Calu3 (cell line): ENCODE results near the gene FCER2. TPM values are rescaled to one million over a fixed set of nuclear protein-coding genes. Genes with fewer than 3 reads are reported as not detected.

Experiments used
- BruUV-seq: library from RNA; stranded (reverse); fragments of 400-500 nt; replicated peaks from 2 replicates; lab custom pipeline; 2021; lab: Mats Ljungman, UMichigan
- CTCF ChIA-PET: fragments of 300-600 bp; sonication (Branson Sonifier 250); formaldehyde crosslinking; loops from one replicate; lab custom pipeline; 2022; ENCODE audit warnings: antibody characterized with exemption; lab: Charles Lee
- DNase-seq: peaks from one replicate; pipeline ENCODE4 v3.0.0; 2022
- H3K27ac Mint-ChIP-seq: one replicate; pipeline ENCODE4 v1.8.0; 2022; ENCODE audit warnings: mixed read lengths; ENCODE audit not compliant: unreplicated experiment
- H3K27me3 Mint-ChIP-seq: one replicate; pipeline ENCODE4 v1.8.0; 2022; ENCODE audit warnings: mixed read lengths; ENCODE audit not compliant: unreplicated experiment
- H3K36me3 Mint-ChIP-seq: one replicate; pipeline ENCODE4 v1.8.0; 2022; ENCODE audit warnings: mild to moderate bottlenecking, moderate library complexity, mixed read lengths; ENCODE audit not compliant: insufficient read depth, unreplicated experiment
- H3K4me1 Mint-ChIP-seq: one replicate; pipeline ENCODE4 v1.8.0; 2022; ENCODE audit warnings: mild to moderate bottlenecking, low read depth, mixed read lengths; ENCODE audit not compliant: unreplicated experiment
- H3K4me3 Mint-ChIP-seq: one replicate; pipeline ENCODE4 v1.8.0; 2022; ENCODE audit warnings: mild to moderate bottlenecking, low read depth, moderate library complexity, mixed read lengths; ENCODE audit not compliant: unreplicated experiment
- H3K9me3 Mint-ChIP-seq: one replicate; pipeline ENCODE4 v1.8.0; 2022; ENCODE audit warnings: low read depth, mixed read lengths; ENCODE audit not compliant: unreplicated experiment
- CTCF ChIP-seq: fragments of 200-600 bp; IDR thresholded peaks from one replicate; pipeline ENCODE4 v1.8.0; 2022; ENCODE audit warnings: antibody characterized with exemption; ENCODE audit not compliant: unreplicated experiment
- intact Hi-C: fragments of 100-400 bp; cut with micrococcal nuclease; formaldehyde crosslinking; loops from one replicate; pipeline ENCODE4 v1.10.0; 2022; ENCODE audit not compliant: unreplicated experiment
- total RNA-seq: library from RNA; stranded (reverse); gene quantifications from 2 replicates; pipeline ENCODE4 v1.2.3, GENCODE V29; 2022

The FCER2 gene
- total RNA-seq, 1 experiment from 2014 or later = not detected

GRCh38 chr19:7729211-7729610 is 27.3 kb upstream of the FCER2 start:
- no peak for TF ChIP-seq CTCF
- no TSS peak for BruUV-seq
- intact Hi-C loops = no loop called here
- CTCF ChIA-PET = no interaction called here
- peaks cover 66% of the 10 kb centered on the region for H3K27me3 Mint-ChIP-seq
- H3K36me3 Mint-ChIP-seq = no peaks in the 10 kb centered on the region
- no peak overlapping the region for H3K27ac Mint-ChIP-seq
- no peak for DNase-seq
- H3K9me3 Mint-ChIP-seq = no peaks in the 10 kb centered on the region
- H3K4me3 Mint-ChIP-seq = no peak overlapping the region
- no peaks in the 10 kb centered on the region for H3K4me1 Mint-ChIP-seq

- BruUV-seq = no TSS peak
Observed at GRCh38 chr19:7725791-7726190, 23.9 kb upstream of the FCER2 start.

GRCh38 chr19:7722231-7722651 is 20.3 kb upstream of the FCER2 start:
- Mint-ChIP-seq H3K27me3 (peaks cover 34% of the 10 kb centered on the region), H3K27ac (no peak overlapping the region), H3K9me3 (no peaks in the 10 kb centered on the region), H3K4me3 (no peak overlapping the region), H3K36me3 (no peaks in the 10 kb centered on the region), H3K4me1 (no peaks in the 10 kb centered on the region)
- no peak for DNase-seq
- CTCF ChIA-PET = no interaction called here
- no TSS peak for BruUV-seq
- TF ChIP-seq CTCF = no peak
- intact Hi-C loops = no loop called here

More at GRCh38 chr19:7725791-7726190, 23.9 kb upstream of the FCER2 start:
- Mint-ChIP-seq H3K36me3 (no peaks in the 10 kb centered on the region), H3K4me1 (no peaks in the 10 kb centered on the region), H3K27ac (no peak overlapping the region), H3K9me3 (no peaks in the 10 kb centered on the region), H3K4me3 (no peak overlapping the region), H3K27me3 (peaks cover 67% of the 10 kb centered on the region)
- TF ChIP-seq CTCF = no peak
- intact Hi-C loops = no loop called here
- CTCF ChIA-PET = interaction anchor here (1.1 kb wide), 1 partner anchor 157 kb away, joined by 3 read pairs; no protein-coding TSS in a partner anchor
- no peak for DNase-seq

GRCh38 chr19:7720351-7720750 is 18.4 kb upstream of the FCER2 start:
- intact Hi-C loops = no loop called here
- Mint-ChIP-seq H3K9me3 (no peaks in the 10 kb centered on the region), H3K36me3 (no peaks in the 10 kb centered on the region), H3K4me1 (no peaks in the 10 kb centered on the region), H3K4me3 (no peak overlapping the region), H3K27me3 (peaks cover 27% of the 10 kb centered on the region), H3K27ac (no peak overlapping the region)
- CTCF ChIA-PET = no interaction called here
- no TSS peak for BruUV-seq
- no peak for TF ChIP-seq CTCF
- DNase-seq = no peak
